OCI-LY3 (cell line): ENCODE results near the gene SLC38A10.

Experiments used
- H2AFZ ChIP-seq: fragments of 200-600, 300-600 bp; shearing (Covaris generic); 2 replicates; pipeline ENCODE4 v1.6.0; 2014; ENCODE audit warnings: antibody characterized with exemption, low read depth, low read length
- H3K27ac ChIP-seq: fragments of 200-600, 300-600 bp; sonication (generic); 2 replicates; pipeline ENCODE4 v1.5.1; 2014; ENCODE audit warnings: mild to moderate bottlenecking, low read length, moderate library complexity, mixed read lengths
- H3K27me3 ChIP-seq: fragments of 200-600, 300-600 bp; sonication (generic); 2 replicates; pipeline ENCODE4 v1.6.1; 2014; ENCODE audit warnings: low read depth, low read length, mixed read lengths
- H3K36me3 ChIP-seq: fragments of 200-600, 300-600 bp; sonication (generic); replicated peaks from 2 replicates; pipeline ENCODE3; 2014; ENCODE audit warnings: low read depth, low read length, mixed read lengths
- H3K4me1 ChIP-seq: fragments of 300-600, 200-600 bp; sonication (generic); 2 replicates; pipeline ENCODE4 v1.6.1; 2014; ENCODE audit warnings: low read length, mixed read lengths
- H3K4me2 ChIP-seq: fragments of 200-600, 300-600 bp; sonication (generic); 2 replicates; pipeline ENCODE4 v1.6.1; 2014; ENCODE audit warnings: low read length, mixed read lengths
- H3K4me3 ChIP-seq: fragments of 300-600, 200-600 bp; sonication (generic); 2 replicates; pipeline ENCODE4 v1.5.1; 2014; ENCODE audit warnings: antibody characterized with exemption, mild to moderate bottlenecking, low read length, moderate library complexity
- H3K79me2 ChIP-seq: fragments of 300-600, 200-600 bp; shearing (Covaris generic); 2 replicates; pipeline ENCODE4 v1.6.1; 2014; ENCODE audit warnings: mild to moderate bottlenecking, low read length, mixed read lengths
- H3K9ac ChIP-seq: fragments of 300-600, 200-600 bp; shearing (Covaris generic); 2 replicates; pipeline ENCODE4 v1.6.0; 2014; ENCODE audit warnings: mild to moderate bottlenecking, low read length, moderate library complexity
- H3K9me3 ChIP-seq: fragments of 200-600, 300-600 bp; shearing (Covaris generic); 2 replicates; pipeline ENCODE4 v1.6.1; 2014; ENCODE audit warnings: low read length, mixed read lengths; ENCODE audit not compliant: insufficient read depth
- H4K20me1 ChIP-seq: fragments of 200-600, 300-600 bp; sonication (generic); 2 replicates; pipeline ENCODE4 v1.6.1; 2016; ENCODE audit warnings: low read length, mixed read lengths; ENCODE audit not compliant: insufficient read depth
- CTCF ChIP-seq: fragments of 200-600, 300-600 bp; sonication (generic); IDR thresholded peaks from 2 replicates; pipeline ENCODE4 v1.5.1; 2014; ENCODE audit warnings: antibody characterized with exemption, low read length, low read depth
- EZH2phosphoT487 ChIP-seq: fragments of 200-600 bp; shearing (Covaris generic); IDR thresholded peaks from 2 replicates; pipeline ENCODE4 v1.6.1; 2018; ENCODE audit warnings: antibody characterized with exemption, mixed run types, low read depth

SLC38A10 gene

GRCh38 chr17:81210466-81210865 is 84.6 kb downstream of the SLC38A10 start:
- H3K4me1 ChIP-seq, result no peaks in the 10 kb centered on the region; the same call in 1 of the 2 replicates
- H3K4me2 ChIP-seq, result no peak overlapping the region
- no peaks in the 10 kb centered on the region for H4K20me1 ChIP-seq
- H3K9ac ChIP-seq, result no peak overlapping the region
- H2AFZ ChIP-seq, result no peak overlapping the region
- no peaks in the 10 kb centered on the region for H3K79me2 ChIP-seq
- no peaks in the 10 kb centered on the region for H3K36me3 ChIP-seq
- no peaks in the 10 kb centered on the region for H3K9me3 ChIP-seq
- H3K4me3 ChIP-seq, result no peak overlapping the region
- TF ChIP-seq CTCF (no peak), EZH2phosphoT487 (no peak)
- H3K27ac ChIP-seq, result no peak overlapping the region
- no peaks in the 10 kb centered on the region for H3K27me3 ChIP-seq

- Histone ChIP-seq H3K4me2 (no peak overlapping the region), H3K9me3 (no peaks in the 10 kb centered on the region), H3K4me3 (no peak overlapping the region), H3K27me3 (no peaks in the 10 kb centered on the region), H3K9ac (no peak overlapping the region), H2AFZ (no peak overlapping the region), H3K36me3 (no peaks in the 10 kb centered on the region), H3K27ac (no peak overlapping the region), H4K20me1 (no peaks in the 10 kb centered on the region), H3K4me1 (no peaks in the 10 kb centered on the region; the same call in 1 of the 2 replicates), H3K79me2 (no peaks in the 10 kb centered on the region)
- no peak for TF ChIP-seq CTCF
- TF ChIP-seq EZH2phosphoT487, result no peak
These were observed 86.0 kb downstream of the SLC38A10 start for GRCh38 chr17:81209141-81209540.

- no peaks in the 10 kb centered on the region; the same call in 1 of the 2 replicates for H3K4me1 ChIP-seq
- no peak overlapping the region for H3K9ac ChIP-seq
- no peaks in the 10 kb centered on the region for H4K20me1 ChIP-seq
- TF ChIP-seq CTCF (no peak), EZH2phosphoT487 (no peak)
- no peaks in the 10 kb centered on the region for H3K9me3 ChIP-seq
- no peaks in the 10 kb centered on the region for H3K36me3 ChIP-seq
- H3K4me2 ChIP-seq, result no peak overlapping the region
- no peaks in the 10 kb centered on the region for H3K79me2 ChIP-seq
- H3K27ac ChIP-seq, result no peak overlapping the region
- H3K4me3 ChIP-seq, result no peak overlapping the region
- H2AFZ ChIP-seq, result no peak overlapping the region
- no peaks in the 10 kb centered on the region for H3K27me3 ChIP-seq
These were observed 86.5 kb downstream of the SLC38A10 start for GRCh38 chr17:81208651-81209050.

GRCh38 chr17:81207610-81208581 is 87.2 kb downstream of the SLC38A10 start:
- H3K79me2 ChIP-seq, result no peaks in the 10 kb centered on the region
- H3K27me3 ChIP-seq, result no peaks in the 10 kb centered on the region
- H3K4me3 ChIP-seq, result no peak overlapping the region
- TF ChIP-seq EZH2phosphoT487 (no peak), CTCF (no peak)
- no peak overlapping the region for H3K9ac ChIP-seq
- H2AFZ ChIP-seq, result no peak overlapping the region
- no peaks in the 10 kb centered on the region for H3K9me3 ChIP-seq
- no peaks in the 10 kb centered on the region; the same call in 1 of the 2 replicates for H3K4me1 ChIP-seq
- H3K27ac ChIP-seq, result no peak overlapping the region
- H3K36me3 ChIP-seq, result no peaks in the 10 kb centered on the region
- no peak overlapping the region for H3K4me2 ChIP-seq
- no peaks in the 10 kb centered on the region for H4K20me1 ChIP-seq
